ENCODE measurements around the gene CSF2RB.

The CSF2RB gene

GRCh38 chr22:36870250-36870649 lies 43.2 kb upstream of the CSF2RB start:
- H3K27ac ChIP-seq (ENCODE audit: low read length), result no peak overlapping the region
- no peak for TF ChIP-seq EZH2 (IDR thresholded peaks at IDR 0.05; ENCODE audit: borderline replicate concordance, low read depth, low read length, severe bottlenecking)
- TF ChIP-seq CTCF (IDR thresholded peaks at IDR 0.05; ENCODE audit: borderline replicate concordance, extremely low read depth, low read length, poor library complexity, severe bottlenecking), result no peak
- no peaks in the 10 kb centered on the region for H3K4me1 ChIP-seq (ENCODE audit: insufficient read depth, low read length)
- ATAC-seq (ENCODE audit: insufficient read depth, low read depth) (no peak), DNase-seq (no peak)
- no peak overlapping the region for H2AFZ ChIP-seq (ENCODE audit: low read depth, low read length)
- no peak overlapping the region for H3K9ac ChIP-seq (ENCODE audit: low read depth, low read length)
- no peak overlapping the region for H3K4me3 ChIP-seq (ENCODE audit: low read depth in 1 of 2, low read length in 2 of 2)
- no peaks in the 10 kb centered on the region for H3K27me3 ChIP-seq (ENCODE audit: insufficient read depth, low read length, poor library complexity)
- no peaks in the 10 kb centered on the region for H3K36me3 ChIP-seq (ENCODE audit: insufficient read depth, low read length)
- H3K9me3 ChIP-seq (ENCODE audit: insufficient read depth, low read length, severe bottlenecking), result no peaks in the 10 kb centered on the region
- H4K20me1 ChIP-seq (ENCODE audit: insufficient read depth, low read length), result no peaks in the 10 kb centered on the region
- no peaks in the 10 kb centered on the region for H3K79me2 ChIP-seq (ENCODE audit: insufficient read depth, low read length)
- H3K4me2 ChIP-seq (ENCODE audit: insufficient read depth, low read length), result no peak overlapping the region

GRCh38 chr22:36871669-36872081 lies 41.8 kb upstream of the CSF2RB start:
- Histone ChIP-seq H3K36me3 (ENCODE audit: insufficient read depth, low read length) (no peaks in the 10 kb centered on the region), H2AFZ (ENCODE audit: low read depth, low read length) (no peak overlapping the region), H4K20me1 (ENCODE audit: insufficient read depth, low read length) (no peaks in the 10 kb centered on the region), H3K27me3 (ENCODE audit: insufficient read depth, low read length, poor library complexity) (no peaks in the 10 kb centered on the region), H3K4me3 (ENCODE audit: low read depth in 1 of 2, low read length in 2 of 2) (no peak overlapping the region), H3K79me2 (ENCODE audit: insufficient read depth, low read length) (no peaks in the 10 kb centered on the region), H3K4me2 (ENCODE audit: insufficient read depth, low read length) (no peak overlapping the region), H3K27ac (ENCODE audit: low read length) (no peak overlapping the region), H3K4me1 (ENCODE audit: insufficient read depth, low read length) (no peaks in the 10 kb centered on the region), H3K9ac (ENCODE audit: low read depth, low read length) (no peak overlapping the region), H3K9me3 (ENCODE audit: insufficient read depth, low read length, severe bottlenecking) (no peaks in the 10 kb centered on the region)
- TF ChIP-seq CTCF (IDR thresholded peaks at IDR 0.05; ENCODE audit: borderline replicate concordance, extremely low read depth, low read length, poor library complexity, severe bottlenecking) (no peak), EZH2 (IDR thresholded peaks at IDR 0.05; ENCODE audit: borderline replicate concordance, low read depth, low read length, severe bottlenecking) (no peak)
- no peak for DNase-seq
- no peak for ATAC-seq (ENCODE audit: insufficient read depth, low read depth)

- Histone ChIP-seq H2AFZ (ENCODE audit: low read depth, low read length) (no peak overlapping the region), H3K36me3 (ENCODE audit: insufficient read depth, low read length) (no peaks in the 10 kb centered on the region), H3K27me3 (ENCODE audit: insufficient read depth, low read length, poor library complexity) (no peaks in the 10 kb centered on the region), H3K79me2 (ENCODE audit: insufficient read depth, low read length) (no peaks in the 10 kb centered on the region), H4K20me1 (ENCODE audit: insufficient read depth, low read length) (no peaks in the 10 kb centered on the region), H3K4me1 (ENCODE audit: insufficient read depth, low read length) (no peaks in the 10 kb centered on the region), H3K9me3 (ENCODE audit: insufficient read depth, low read length, severe bottlenecking) (no peaks in the 10 kb centered on the region), H3K9ac (ENCODE audit: low read depth, low read length) (no peak overlapping the region), H3K27ac (ENCODE audit: low read length) (no peak overlapping the region), H3K4me3 (ENCODE audit: low read depth in 1 of 2, low read length in 2 of 2) (no peak overlapping the region), H3K4me2 (ENCODE audit: insufficient read depth, low read length) (no peak overlapping the region)
- no peak for DNase-seq
- no peak for ATAC-seq (ENCODE audit: insufficient read depth, low read depth)
- no peak for TF ChIP-seq EZH2 (IDR thresholded peaks at IDR 0.05; ENCODE audit: borderline replicate concordance, low read depth, low read length, severe bottlenecking)
- no peak for TF ChIP-seq CTCF (IDR thresholded peaks at IDR 0.05; ENCODE audit: borderline replicate concordance, extremely low read depth, low read length, poor library complexity, severe bottlenecking)
These were observed 41.3 kb upstream of the CSF2RB start for GRCh38 chr22:36872084-36872483.
